ENCODE measurements around the gene ADCY1.
"Not testable (repeated sequence)": the region's sequence is repeated elsewhere in the genome, so short reads cannot be mapped to it uniquely, and the experiment has no call there.

The ADCY1 gene

DNA sequence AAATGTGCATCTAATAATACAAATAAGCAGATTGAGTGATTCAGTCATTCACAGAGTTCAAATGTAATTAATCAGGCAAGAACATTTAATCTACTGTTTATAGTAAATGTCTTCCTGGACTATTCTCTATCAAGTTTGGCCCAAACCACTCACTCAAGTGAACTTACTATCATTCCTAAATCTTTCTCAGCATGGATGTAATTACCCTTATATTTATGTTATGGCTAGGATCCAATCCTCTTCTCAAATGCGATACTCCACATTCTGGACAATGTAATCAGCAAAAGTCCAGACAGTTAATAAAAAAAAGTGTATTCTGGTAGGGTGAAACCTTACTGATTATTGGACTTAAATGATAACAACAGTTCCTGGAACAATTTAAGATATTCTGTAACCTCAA is 185.3 kb downstream of the ADCY1 start:
- not testable (repeated sequence) for DNase-seq (ENCODE audit: low read depth)

DNA sequence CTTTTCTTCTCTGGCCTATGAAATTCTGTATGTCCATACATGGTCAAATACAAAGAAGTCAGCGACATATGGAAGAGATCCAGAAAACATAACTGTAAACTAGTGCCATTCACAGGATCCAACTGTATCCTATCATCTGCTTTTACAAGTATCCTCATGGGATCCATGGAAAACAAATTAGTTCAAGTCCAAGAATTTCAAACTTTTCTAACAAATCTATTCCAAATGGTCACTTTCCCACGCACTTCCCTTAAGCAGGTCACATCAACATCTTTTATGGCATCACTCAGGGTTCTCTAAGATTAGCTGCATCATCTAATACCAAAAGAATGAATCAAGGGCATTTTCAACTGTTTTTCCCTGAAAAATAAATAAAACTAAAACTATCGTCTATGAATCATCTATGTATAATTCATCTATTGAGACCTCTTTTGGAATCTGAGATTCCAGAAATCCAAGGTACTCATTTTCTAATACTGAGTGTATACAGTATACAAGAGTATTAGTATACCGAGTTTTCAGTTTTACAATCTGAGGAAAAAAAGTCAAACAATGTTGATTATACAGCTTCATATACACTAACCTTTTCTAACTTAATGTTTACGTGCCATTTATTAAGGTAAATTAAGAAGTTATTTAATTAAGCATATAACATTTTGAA is 187.5 kb downstream of the ADCY1 start:
- DNase-seq (ENCODE audit: low read depth): peak; percentile 91

DNA sequence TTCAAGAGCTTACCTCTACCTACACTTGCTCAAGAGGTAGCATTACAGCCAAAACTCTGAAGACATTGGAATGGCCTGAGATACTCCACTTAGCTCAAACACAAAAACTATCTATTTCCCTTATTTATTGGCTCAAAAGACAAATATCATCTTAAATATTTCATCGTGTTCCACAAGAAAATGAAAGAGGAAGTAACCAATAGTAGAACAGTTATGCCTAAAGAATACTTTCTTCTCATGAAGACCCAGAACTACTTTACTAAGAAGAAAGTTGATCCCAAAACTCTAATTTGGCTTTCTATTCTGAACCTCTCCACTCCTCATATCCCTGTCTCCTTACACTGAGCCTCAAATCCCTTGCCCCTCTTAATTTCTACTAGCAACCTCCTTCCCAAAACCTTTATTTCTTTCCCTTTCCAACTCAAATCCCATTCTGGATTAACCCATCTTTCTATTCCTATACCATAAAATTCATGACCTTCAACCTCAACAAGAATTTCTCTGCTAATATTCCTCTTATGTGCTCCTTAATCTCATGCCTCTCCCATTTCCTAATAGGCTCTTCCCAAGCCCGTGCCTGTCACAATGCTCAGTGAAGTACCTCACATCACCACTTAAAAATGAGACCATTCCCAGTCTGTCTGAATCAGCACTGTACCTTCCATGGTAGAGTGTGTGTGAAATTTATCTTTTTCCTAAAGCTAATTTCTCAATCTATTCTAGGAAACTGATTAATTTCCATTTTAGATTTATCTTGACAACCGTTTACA is 188.2 kb downstream of the ADCY1 start:
- peak; percentile 11 for DNase-seq (ENCODE audit: low read depth)

DNA sequence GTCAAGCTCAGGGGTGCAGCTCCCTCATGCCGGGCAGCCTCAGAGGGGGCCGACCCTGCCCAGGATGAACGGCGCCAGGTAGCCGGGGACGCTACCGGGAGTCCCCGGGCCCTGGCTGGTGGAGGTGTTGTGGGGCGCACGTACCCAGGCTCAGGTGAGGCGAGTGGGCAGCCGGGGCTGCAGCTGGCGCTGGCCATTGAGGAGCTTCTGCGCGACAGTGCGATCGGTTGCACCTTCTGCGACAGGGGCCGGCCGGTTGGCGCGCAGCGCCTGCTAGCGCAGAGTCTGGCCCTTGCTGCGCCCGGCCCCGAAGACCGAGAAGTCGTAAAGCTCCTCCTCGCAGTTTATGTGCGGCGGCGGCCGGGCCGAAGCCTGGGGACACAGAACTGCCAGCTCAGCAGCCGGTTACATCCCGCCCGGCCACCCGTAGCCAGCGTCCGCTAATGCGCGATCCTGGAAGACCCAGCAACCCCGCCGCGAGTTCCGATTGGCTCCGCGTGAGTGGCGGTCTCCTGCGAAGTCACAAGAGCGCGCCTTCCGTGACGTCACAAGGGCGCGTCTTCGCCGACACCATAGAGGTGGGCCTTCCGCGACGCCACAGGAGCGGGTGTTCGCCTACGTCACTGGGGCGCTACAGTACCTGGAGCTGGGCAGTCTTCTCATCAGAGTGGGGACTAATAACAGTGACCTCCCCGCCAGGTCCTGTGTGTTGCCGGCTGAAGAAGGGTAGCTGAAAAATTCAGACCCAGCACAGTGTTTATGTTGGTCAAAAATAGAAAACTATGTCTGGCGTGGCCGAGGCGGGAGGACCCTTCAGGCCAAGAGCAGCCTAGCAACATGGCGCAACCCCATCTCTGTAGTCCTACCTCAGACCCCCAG is 194.6 kb downstream of the ADCY1 start:
- peak; percentile 99 for DNase-seq (ENCODE audit: low read depth)

DNA sequence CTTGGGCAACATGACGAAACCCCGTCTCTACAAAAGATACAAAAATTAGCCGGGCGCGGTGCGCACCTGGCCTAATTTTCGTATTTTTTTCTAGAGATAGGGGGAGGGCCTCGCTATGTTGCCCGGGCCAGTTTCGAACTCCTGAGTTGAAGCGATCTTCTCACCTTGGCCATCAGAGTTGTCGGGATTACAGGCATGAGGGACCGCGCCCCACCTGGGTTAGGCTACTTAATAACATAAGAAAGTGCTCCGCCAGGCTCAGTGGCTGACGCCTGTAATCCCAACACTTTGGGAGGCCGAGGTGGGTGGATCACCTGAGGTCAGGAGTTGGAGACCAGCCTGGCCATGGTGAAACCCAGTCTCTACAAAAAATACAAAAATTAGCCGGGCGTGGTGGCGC is 195.5 kb downstream of the ADCY1 start:
- DNase-seq (ENCODE audit: low read depth): not testable (repeated sequence)

Measured in iris pigment epithelial cell (primary cell).